GM20000 (cell line): ENCODE data around the gene CDT1.
A peak's percentile ranks its signal among the peaks of the same experiment; 100 is the strongest.

Source experiments
- DNase-seq: peaks from one replicate; pipeline ENCODE4 v3.0.0; 2012; ENCODE audit warnings: low spot score
- TF ChIP-seq, protein P1 (sequence below): IDR thresholded peaks from 2 replicates; pipeline ENCODE4 v1.5.1; 2012; ENCODE audit warnings: mild to moderate bottlenecking, control low read depth; ENCODE audit errors: extremely low read depth, missing control alignments

The CDT1 gene

DNA sequence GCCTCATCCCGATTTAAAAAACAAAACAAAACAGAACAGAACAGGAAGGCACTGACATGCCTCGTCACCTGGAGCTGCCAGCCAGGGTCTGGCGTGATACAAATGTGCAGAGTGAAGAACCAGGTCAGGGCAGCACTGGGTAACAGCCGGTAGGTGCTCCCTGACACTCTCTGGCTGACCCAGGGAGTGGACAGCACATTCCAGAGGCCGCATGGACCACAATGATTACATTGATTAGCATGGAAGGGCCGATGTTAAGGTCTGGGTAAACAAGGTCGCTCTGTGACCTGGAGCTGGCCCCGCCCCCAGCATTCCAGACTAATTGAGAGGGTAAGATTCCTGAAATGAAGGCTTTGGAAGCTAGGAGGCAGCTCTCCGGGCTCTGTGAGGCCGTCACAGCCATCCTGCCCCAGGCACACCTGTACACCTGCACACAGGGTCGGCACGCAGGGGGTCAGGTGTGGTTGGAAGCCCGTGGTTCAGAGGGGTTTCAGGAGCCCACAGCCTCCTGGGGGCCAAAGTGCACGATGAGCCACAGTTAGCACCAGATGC, 40.0 kb upstream of the CDT1 start:
- TF ChIP-seq, protein P1, sequence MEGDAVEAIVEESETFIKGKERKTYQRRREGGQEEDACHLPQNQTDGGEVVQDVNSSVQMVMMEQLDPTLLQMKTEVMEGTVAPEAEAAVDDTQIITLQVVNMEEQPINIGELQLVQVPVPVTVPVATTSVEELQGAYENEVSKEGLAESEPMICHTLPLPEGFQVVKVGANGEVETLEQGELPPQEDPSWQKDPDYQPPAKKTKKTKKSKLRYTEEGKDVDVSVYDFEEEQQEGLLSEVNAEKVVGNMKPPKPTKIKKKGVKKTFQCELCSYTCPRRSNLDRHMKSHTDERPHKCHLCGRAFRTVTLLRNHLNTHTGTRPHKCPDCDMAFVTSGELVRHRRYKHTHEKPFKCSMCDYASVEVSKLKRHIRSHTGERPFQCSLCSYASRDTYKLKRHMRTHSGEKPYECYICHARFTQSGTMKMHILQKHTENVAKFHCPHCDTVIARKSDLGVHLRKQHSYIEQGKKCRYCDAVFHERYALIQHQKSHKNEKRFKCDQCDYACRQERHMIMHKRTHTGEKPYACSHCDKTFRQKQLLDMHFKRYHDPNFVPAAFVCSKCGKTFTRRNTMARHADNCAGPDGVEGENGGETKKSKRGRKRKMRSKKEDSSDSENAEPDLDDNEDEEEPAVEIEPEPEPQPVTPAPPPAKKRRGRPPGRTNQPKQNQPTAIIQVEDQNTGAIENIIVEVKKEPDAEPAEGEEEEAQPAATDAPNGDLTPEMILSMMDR = no peak
- no peak for DNase-seq

DNA sequence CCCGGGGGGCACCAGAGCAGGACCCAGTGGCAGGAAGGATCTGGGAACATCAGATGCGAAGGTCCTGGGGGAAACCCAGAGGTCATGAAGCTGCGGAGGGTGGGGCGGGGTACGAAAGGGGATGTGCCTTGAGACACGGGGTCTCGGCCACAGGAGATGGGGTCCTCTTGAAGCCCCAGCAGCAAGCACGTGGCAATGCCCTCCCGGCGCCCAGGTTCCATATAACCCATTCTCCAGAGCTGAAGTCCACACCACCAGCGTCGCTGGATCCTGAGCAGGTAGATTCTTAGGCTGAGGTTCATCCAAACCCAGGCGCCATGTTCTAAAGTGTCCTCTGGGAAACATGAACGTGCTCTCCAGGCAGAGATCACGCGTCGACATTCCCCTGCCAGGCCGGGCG, 39.5 kb upstream of the CDT1 start:
- TF ChIP-seq, protein P1 = no peak
- no peak for DNase-seq

DNA sequence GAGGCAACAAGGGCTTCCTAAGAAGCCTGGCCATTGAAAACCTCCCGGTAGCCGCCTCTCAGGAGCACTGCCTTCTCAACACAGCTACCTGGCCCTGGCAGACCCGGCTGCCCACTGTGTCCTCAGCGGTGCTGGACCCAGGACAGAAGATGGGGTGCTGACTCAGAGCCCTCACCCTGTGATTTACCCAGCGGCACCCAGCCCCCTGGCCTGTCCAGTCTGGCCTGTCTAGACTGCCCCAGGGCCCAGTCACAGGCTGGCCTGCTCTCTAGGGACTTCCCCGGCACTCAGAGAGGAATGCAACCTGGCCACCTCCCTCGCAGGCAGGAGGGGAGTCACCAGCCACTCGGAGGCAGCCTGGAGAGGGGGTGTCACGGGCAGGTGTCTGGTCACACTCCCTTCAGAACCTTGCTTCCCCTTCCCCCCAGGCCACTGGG, 38.7 kb upstream of the CDT1 start:
- no peak for DNase-seq

DNA sequence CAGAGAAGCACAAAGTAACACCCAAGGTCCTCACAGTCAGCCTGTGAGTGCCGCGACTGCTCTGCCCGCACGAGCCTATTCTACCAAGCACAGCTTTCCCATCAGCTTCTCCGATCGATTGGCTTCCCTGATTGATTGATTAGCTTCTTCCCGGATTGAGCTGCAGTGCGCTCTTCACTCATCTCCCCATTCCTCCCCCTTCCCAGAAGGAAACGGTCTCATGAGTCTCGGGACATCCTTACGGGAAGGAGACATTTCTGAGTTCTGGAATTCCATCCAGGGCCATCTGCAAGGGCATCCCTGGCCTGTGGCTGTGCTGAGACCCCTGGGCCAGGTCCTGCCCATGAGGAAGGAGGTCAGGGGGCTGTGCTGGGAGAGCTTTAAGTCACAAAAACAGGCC, 36.6 kb upstream of the CDT1 start:
- DNase-seq = no peak
- TF ChIP-seq, protein P1 = no peak

More for the DNA sequence above, 38.7 kb upstream of the CDT1 start:
- TF ChIP-seq, protein P1 = no peak

DNA sequence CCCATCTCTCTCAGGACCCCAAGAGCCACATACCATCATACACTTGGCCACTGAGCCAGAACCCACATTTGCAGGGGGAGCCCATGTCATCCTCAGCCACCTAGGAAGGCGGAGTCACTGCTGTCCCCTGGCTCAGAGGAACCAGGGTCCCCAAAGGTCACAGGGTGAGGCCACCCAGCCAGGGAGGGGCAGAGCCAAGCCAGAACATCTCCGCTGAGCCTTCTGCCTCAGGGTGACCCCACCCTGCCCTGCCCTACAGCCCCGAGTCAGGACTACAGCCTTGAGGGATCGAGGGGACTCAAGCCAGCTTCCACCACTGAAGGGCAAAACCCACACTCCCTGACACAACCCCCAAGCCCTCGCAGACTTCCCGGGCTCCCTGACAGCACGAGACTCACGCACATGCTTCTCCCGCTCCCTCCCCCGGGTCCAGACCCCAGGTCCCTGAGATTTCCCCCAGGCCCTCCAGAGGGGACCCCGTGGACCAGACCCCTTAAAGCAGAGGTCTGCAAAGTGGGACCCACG, 36.0 kb upstream of the CDT1 start:
- DNase-seq = no peak
- TF ChIP-seq, protein P1 = no peak

DNA sequence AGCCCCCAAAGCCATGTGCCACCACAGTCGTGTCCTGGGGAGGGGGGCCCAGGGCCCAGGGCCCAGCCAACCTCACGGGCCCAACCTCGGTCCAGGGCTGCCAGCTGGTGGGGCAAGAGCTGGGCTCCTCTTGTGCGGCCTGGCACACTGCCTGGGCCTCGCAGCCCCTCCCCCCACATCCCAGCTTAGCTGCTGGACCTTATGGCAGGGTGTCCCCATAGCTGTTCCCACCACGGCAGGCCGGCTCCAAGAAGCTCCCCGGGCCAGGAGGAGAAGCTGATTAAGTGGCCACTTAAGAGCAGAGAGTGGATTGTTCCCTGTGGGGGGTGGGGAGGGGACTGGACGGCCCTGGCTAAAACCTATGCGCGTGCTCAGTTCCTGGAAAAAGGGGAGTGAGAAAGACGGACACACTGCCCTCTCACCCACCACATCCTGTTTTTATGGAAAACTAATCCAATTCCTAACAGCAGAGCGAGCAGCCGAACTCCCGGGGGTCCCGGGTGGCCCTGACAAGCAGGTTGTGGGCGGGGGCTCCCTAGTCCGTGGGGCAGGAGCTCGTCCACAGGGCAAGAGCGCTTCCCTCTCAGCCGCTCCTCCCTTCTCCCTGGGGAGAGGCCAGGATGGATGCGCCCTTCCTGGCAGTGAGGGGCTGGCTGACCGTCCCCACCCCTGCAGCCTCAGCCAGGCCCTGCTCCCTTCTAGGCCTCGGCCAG, 35.4 kb upstream of the CDT1 start:
- DNase-seq = no peak
- TF ChIP-seq, protein P1 = no peak

DNA sequence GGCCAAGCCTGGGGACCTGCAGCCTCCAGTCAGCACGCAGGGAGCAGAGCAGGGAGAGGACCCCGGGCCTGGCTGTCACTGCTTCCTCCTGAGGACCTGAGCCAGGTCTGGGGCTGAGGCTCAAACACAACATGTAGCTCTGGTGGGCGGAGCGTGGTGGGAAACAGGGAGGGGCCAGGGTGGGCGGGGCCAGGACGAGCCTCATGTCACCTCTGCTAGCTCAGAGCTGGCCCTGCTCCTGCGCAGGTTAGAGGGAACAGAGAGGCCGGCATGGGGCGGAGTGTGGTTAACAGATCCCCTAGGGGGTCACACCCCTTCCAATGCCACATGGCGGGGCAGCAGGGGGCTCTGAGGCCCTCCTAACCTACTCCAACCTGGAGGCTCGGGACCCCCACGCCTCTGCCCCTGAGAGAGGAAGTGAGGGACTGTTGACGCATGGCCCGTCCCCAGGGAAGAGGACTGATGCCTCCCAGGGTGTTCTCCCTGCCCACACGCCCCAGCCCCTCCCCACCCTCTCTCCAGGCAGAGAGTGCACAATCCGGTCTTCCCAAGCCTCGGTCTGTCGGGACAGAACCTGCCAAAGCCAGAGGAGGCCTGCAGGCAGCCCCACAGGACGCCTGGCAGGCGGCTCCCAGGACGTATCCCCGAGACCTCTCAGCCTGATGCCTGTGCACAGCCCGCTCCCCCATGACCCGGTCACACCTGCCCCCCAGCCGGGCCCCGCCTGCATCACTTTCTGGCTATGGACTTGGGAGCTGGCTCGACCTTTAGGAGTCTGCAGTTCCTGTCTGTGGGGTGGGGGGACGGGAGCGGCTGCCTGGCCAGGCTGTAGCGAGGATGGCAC, 33.8 kb upstream of the CDT1 start:
- TF ChIP-seq, protein P1 = no peak
- DNase-seq = peak; percentile 89
